ENCODE measurements around the gene SYK. TPM values are rescaled to one million over a fixed set of nuclear protein-coding genes. Genes with fewer than 3 reads are reported as not detected.

The SYK gene
- total RNA-seq, 2 donors from 2014 or later, result 5.0 to 7.7 TPM

DNA sequence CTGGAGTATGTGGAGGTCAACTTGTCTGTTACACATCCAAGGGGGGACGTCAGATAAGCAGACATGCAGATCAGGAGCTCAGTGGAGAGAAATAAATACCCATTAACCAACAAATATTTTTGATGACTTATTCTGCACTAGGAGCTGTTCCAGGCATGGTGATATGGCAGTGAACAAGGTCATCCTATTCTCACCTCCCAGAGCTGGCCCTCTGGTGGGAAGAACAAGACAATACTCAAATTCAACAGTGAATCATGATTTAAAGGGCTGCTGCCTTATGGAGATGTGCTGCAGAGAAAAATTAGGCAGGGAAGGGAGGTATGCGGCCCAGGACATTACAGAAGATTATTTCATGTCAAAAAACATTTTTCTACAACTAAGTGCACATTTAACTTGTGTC lies 36.5 kb downstream of the SYK start:
- peaks cover 2% of the 10 kb centered on the region for H3K36me3 Mint-ChIP-seq (ENCODE audit: low read depth)
- no peak overlapping the region for H3K4me3 Mint-ChIP-seq
- H3K4me1 Mint-ChIP-seq, result no peaks in the 10 kb centered on the region
- no peak for DNase-seq
- H3K27me3 Mint-ChIP-seq, result peaks cover 18% of the 10 kb centered on the region
- ATAC-seq, result no peak
- H3K27ac Mint-ChIP-seq, result no peak overlapping the region
- H3K9me3 ChIP-seq (ENCODE audit: control insufficient read depth, low read length, poor library complexity, severe bottlenecking), result no peaks in the 10 kb centered on the region

GRCh38 chr9:90838581-90839154 lies 37.0 kb downstream of the SYK start:
- H3K4me3 Mint-ChIP-seq, result no peak overlapping the region
- H3K4me1 Mint-ChIP-seq, result no peaks in the 10 kb centered on the region
- no peak overlapping the region for H3K27ac Mint-ChIP-seq
- peaks cover 2% of the 10 kb centered on the region for H3K36me3 Mint-ChIP-seq (ENCODE audit: low read depth)
- ATAC-seq (no peak), DNase-seq (no peak)
- H3K9me3 ChIP-seq (ENCODE audit: control insufficient read depth, low read length, poor library complexity, severe bottlenecking), result no peaks in the 10 kb centered on the region
- peaks cover 18% of the 10 kb centered on the region for H3K27me3 Mint-ChIP-seq

- Mint-ChIP-seq H3K27ac (no peak overlapping the region), H3K4me1 (no peaks in the 10 kb centered on the region), H3K4me3 (no peak overlapping the region), H3K27me3 (peaks cover 14% of the 10 kb centered on the region), H3K36me3 (ENCODE audit: low read depth) (no peaks in the 10 kb centered on the region)
- DNase-seq, result no peak
- no peaks in the 10 kb centered on the region for H3K9me3 ChIP-seq (ENCODE audit: control insufficient read depth, low read length, poor library complexity, severe bottlenecking)
- ATAC-seq, result no peak
These were observed 37.6 kb downstream of the SYK start for GRCh38 chr9:90839183-90839728.

- no peak overlapping the region for H3K27ac Mint-ChIP-seq
- H3K4me3 Mint-ChIP-seq, result no peak overlapping the region
These were observed 39.1 kb downstream of the SYK start for GRCh38 chr9:90840696-90841095.

DNA sequence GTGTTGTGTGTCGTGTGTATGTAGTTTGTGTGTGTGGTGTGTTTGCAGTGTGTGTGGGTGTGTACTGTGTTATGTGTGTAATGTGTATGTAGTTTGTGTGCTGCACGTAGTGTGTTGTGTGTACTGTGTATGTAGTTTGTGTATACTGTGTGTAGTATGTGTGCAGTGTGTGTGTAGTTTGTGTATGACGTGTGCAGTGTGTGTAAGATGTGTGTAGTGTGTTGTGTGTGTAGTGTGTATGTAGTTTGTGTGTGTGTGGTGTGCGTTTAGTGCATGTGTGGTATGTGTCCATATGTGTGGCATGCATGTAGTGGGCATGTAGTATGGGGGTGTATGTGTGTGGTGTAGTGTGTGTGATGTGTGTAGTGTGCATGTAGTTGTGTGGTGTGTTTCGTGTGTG lies 39.6 kb downstream of the SYK start:
- H3K9me3 ChIP-seq (ENCODE audit: control insufficient read depth, low read length, poor library complexity, severe bottlenecking), result no peaks in the 10 kb centered on the region
- Mint-ChIP-seq H3K27me3 (no peaks in the 10 kb centered on the region), H3K4me1 (no peaks in the 10 kb centered on the region), H3K4me3 (no peak overlapping the region), H3K36me3 (ENCODE audit: low read depth) (no peaks in the 10 kb centered on the region), H3K27ac (no peak overlapping the region)
- ATAC-seq, result no peak
- DNase-seq, result no peak

More at GRCh38 chr9:90840696-90841095, 39.1 kb downstream of the SYK start:
- no peaks in the 10 kb centered on the region for H3K27me3 Mint-ChIP-seq
- no peaks in the 10 kb centered on the region for H3K36me3 Mint-ChIP-seq (ENCODE audit: low read depth)
- H3K9me3 ChIP-seq (ENCODE audit: control insufficient read depth, low read length, poor library complexity, severe bottlenecking), result no peaks in the 10 kb centered on the region
- ATAC-seq, result no peak
- no peak for DNase-seq
- no peaks in the 10 kb centered on the region for H3K4me1 Mint-ChIP-seq

GRCh38 chr9:90841615-90842014 lies 40.0 kb downstream of the SYK start:
- Mint-ChIP-seq H3K27ac (no peak overlapping the region), H3K27me3 (no peaks in the 10 kb centered on the region), H3K4me3 (no peak overlapping the region), H3K4me1 (no peaks in the 10 kb centered on the region), H3K36me3 (ENCODE audit: low read depth) (no peaks in the 10 kb centered on the region)
- H3K9me3 ChIP-seq (ENCODE audit: control insufficient read depth, low read length, poor library complexity, severe bottlenecking), result no peaks in the 10 kb centered on the region
- ATAC-seq (no peak), DNase-seq (no peak)

- no peaks in the 10 kb centered on the region for H3K36me3 Mint-ChIP-seq (ENCODE audit: low read depth)
- H3K9me3 ChIP-seq (ENCODE audit: control insufficient read depth, low read length, poor library complexity, severe bottlenecking), result no peaks in the 10 kb centered on the region
- H3K27me3 Mint-ChIP-seq, result peaks cover under 1% of the 10 kb centered on the region
- no peak overlapping the region for H3K4me3 Mint-ChIP-seq
- no peak for ATAC-seq
- H3K4me1 Mint-ChIP-seq, result no peaks in the 10 kb centered on the region
- no peak overlapping the region for H3K27ac Mint-ChIP-seq
- no peak for DNase-seq
These were observed 40.7 kb downstream of the SYK start for GRCh38 chr9:90842176-90842777.

GRCh38 chr9:90842996-90843395 lies 41.4 kb downstream of the SYK start:
- Mint-ChIP-seq H3K4me3 (no peak overlapping the region), H3K36me3 (ENCODE audit: low read depth) (no peaks in the 10 kb centered on the region), H3K27ac (no peak overlapping the region), H3K27me3 (peaks cover 8% of the 10 kb centered on the region), H3K4me1 (no peaks in the 10 kb centered on the region)
- no peaks in the 10 kb centered on the region for H3K9me3 ChIP-seq (ENCODE audit: control insufficient read depth, low read length, poor library complexity, severe bottlenecking)
- DNase-seq (no peak), ATAC-seq (no peak)

DNA sequence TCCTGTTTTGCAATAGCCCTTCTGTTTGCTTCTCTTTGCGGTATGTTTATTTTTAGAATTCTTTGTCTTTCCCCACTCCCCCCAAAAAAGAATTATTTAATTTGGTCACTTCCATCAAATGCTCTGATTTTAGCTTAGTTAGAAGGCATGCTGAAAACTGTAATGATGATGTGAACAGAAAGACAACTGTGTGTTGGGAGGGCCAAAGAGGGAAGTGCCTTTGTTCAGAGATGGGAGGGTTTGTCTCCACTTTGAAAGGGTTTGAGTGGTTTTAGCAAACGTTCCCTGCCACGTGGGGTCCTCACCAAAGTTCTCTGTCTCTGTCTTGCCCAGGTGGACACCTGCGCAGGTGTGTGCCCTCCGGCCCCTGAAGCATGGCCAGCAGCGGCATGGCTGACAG lies 41.9 kb downstream of the SYK start:
- H3K4me3 Mint-ChIP-seq, result no peak overlapping the region
- no peaks in the 10 kb centered on the region for H3K36me3 Mint-ChIP-seq (ENCODE audit: low read depth)
- no peaks in the 10 kb centered on the region for H3K4me1 Mint-ChIP-seq
- DNase-seq (no peak), ATAC-seq (no peak)
- no peaks in the 10 kb centered on the region for H3K9me3 ChIP-seq (ENCODE audit: control insufficient read depth, low read length, poor library complexity, severe bottlenecking)
- peaks cover 13% of the 10 kb centered on the region for H3K27me3 Mint-ChIP-seq
- no peak overlapping the region for H3K27ac Mint-ChIP-seq

GRCh38 chr9:90844326-90844725 lies 42.7 kb downstream of the SYK start:
- ATAC-seq (no peak), DNase-seq (no peak)
- Mint-ChIP-seq H3K27me3 (peaks cover 18% of the 10 kb centered on the region), H3K4me1 (no peaks in the 10 kb centered on the region), H3K4me3 (no peak overlapping the region), H3K36me3 (ENCODE audit: low read depth) (no peaks in the 10 kb centered on the region), H3K27ac (no peak overlapping the region)
- no peaks in the 10 kb centered on the region for H3K9me3 ChIP-seq (ENCODE audit: control insufficient read depth, low read length, poor library complexity, severe bottlenecking)

GRCh38 chr9:90846770-90847419 lies 45.3 kb downstream of the SYK start:
- Mint-ChIP-seq H3K27ac (no peak overlapping the region), H3K27me3 (peaks cover 23% of the 10 kb centered on the region)
- ATAC-seq, result no peak

GRCh38 chr9:90847971-90848370 lies 46.4 kb downstream of the SYK start:
- no peak for DNase-seq
- no peak overlapping the region for H3K4me3 Mint-ChIP-seq
- peaks cover 30% of the 10 kb centered on the region for H3K27me3 Mint-ChIP-seq
- H3K4me1 Mint-ChIP-seq, result no peaks in the 10 kb centered on the region
- H3K36me3 Mint-ChIP-seq (ENCODE audit: low read depth), result no peaks in the 10 kb centered on the region
- no peak for ATAC-seq
- no peak overlapping the region for H3K27ac Mint-ChIP-seq
- H3K9me3 ChIP-seq (ENCODE audit: control insufficient read depth, low read length, poor library complexity, severe bottlenecking), result no peaks in the 10 kb centered on the region

More at GRCh38 chr9:90846770-90847419, 45.3 kb downstream of the SYK start:
- H3K36me3 Mint-ChIP-seq (ENCODE audit: low read depth), result no peaks in the 10 kb centered on the region
- H3K4me3 Mint-ChIP-seq, result no peak overlapping the region
- no peaks in the 10 kb centered on the region for H3K9me3 ChIP-seq (ENCODE audit: control insufficient read depth, low read length, poor library complexity, severe bottlenecking)
- no peaks in the 10 kb centered on the region for H3K4me1 Mint-ChIP-seq
- no peak for DNase-seq

- DNase-seq, result no peak
- no peak for ATAC-seq
- H3K36me3 Mint-ChIP-seq (ENCODE audit: low read depth), result no peaks in the 10 kb centered on the region
- H3K9me3 ChIP-seq (ENCODE audit: control insufficient read depth, low read length, poor library complexity, severe bottlenecking), result no peaks in the 10 kb centered on the region
- H3K4me3 Mint-ChIP-seq, result no peak overlapping the region
- peaks cover 32% of the 10 kb centered on the region for H3K27me3 Mint-ChIP-seq
- H3K4me1 Mint-ChIP-seq, result no peaks in the 10 kb centered on the region
- no peak overlapping the region for H3K27ac Mint-ChIP-seq
These were observed 47.2 kb downstream of the SYK start for GRCh38 chr9:90848866-90849265.

Measured in T-helper 17 cell (primary cell).